ENCODE data around the gene GNAZ.

- TF ChIP-seq CTCF (IDR thresholded peaks at IDR 0.05): no peak
- TF ChIP-seq POLR2A (IDR thresholded peaks at IDR 0.05): no peak
Measured at GRCh38 chr22:23055449-23056179, 14.7 kb upstream of the GNAZ start.
